Kasumi-1 (cell line): ENCODE measurements around the gene OR6Y1.

Experiments
- DNase-seq, 2 experiments: peaks; one replicate each; lab custom pipeline; 2025; lab: John Stamatoyannopoulos, UW

The OR6Y1 gene, protein sequence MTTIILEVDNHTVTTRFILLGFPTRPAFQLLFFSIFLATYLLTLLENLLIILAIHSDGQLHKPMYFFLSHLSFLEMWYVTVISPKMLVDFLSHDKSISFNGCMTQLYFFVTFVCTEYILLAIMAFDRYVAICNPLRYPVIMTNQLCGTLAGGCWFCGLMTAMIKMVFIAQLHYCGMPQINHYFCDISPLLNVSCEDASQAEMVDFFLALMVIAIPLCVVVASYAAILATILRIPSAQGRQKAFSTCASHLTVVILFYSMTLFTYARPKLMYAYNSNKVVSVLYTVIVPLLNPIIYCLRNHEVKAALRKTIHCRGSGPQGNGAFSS

DNA sequence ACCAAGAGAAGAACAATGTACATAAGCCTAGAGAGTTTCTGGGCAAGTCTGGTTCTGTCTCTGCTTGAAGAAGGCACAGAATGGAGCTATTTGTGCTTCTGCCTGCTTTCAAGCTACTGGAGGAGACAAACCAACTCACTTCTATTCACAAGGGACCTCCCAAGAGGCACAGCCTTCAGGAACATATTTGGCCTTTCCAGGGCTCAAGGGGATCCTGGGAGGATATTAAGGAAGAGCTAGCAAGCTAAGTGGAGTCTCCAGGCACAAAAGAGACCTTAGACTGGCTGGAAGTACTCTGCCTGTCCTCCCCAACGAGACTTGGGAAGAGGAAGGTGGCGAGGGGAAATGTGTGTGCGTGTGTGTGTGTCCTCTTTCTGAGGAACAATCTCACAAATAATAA lies at the start of gene OR6Y1:
OR6Y1 (minus strand) TSS at position 54 of the 400 bp plus-strand sequence. CDS start 6,300 bp downstream, outside the sequence.
- no peak for DNase-seq

GRCh38 chr1:158600735-158601134 lies 46.5 kb upstream of the OR6Y1 start:
- DNase-seq: no peak

DNA sequence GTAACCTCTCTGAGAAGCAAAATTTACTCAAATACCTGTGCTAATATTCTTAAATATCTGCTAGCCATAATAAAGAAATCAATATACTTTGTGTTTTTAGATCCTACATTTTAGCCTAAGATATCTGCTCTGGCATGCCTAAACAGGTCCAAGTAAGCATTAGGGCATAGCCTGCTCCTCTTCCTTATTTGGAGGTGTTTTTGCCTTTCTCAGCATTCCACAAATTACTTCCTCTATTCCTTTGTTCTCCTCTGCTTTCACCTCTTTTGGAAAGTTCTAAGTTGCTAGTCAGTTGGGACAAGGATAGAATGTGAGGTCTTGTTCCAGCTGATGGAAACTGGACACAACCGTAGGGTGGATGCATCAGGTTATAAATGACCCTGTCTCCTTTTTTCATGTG lies 32.7 kb upstream of the OR6Y1 start:
- no peak for DNase-seq

DNA sequence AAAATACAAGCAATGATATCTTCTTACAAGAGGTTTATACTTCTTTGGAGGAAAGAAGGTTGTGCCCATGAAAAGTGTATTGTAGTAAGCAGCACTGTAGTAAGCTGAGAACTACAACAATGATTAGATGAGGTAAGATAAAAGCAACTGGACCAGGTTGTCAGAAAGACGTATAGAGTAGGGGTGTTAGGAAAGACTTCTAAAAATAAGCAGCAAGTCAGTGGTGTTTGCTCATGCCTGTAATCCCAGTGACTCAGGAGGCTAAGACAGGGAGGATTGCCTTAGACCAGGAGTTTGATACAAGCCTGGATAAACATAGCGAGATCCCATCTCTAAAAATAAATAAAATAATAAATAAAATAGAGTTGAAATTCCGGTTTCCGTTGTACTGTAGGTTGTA lies 29.8 kb upstream of the OR6Y1 start:
- no peak for DNase-seq

GRCh38 chr1:158579733-158580132 lies 25.5 kb upstream of the OR6Y1 start, which contains the start of gene OR10X1:
OR10X1 (minus strand) TSS chr1:158579899; CDS start chr1:158579899, 0 bp downstream.
- DNase-seq: no peak

- no peak for DNase-seq
Measured at GRCh38 chr1:158577561-158577960, 23.4 kb upstream of the OR6Y1 start.

DNA sequence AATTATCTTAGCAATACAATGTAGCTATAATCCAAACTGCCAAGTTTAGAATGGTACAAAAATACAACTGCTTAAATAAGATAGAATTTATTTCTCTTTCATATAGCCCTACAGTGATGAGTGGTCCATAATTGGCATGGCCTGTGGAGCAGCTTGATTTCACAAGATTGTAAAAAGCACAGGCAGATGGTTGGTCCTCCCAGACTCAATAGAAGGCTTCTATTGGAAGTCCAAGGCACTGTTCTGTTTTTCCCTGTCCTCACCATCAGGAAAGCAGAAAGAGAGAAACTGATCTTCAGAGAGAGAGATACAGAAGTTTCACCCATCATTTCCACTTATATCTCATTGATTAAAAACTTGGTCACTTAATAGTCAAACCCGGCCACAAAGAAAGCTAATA lies 18.0 kb upstream of the OR6Y1 start:
- DNase-seq: no peak

- no peak for DNase-seq
Measured at GRCh38 chr1:158570480-158570879, 16.3 kb upstream of the OR6Y1 start, which contains the start of gene OR6P1. OR6P1 (minus strand) TSS chr1:158570580; CDS start chr1:158563604, 6,976 bp downstream.

DNA sequence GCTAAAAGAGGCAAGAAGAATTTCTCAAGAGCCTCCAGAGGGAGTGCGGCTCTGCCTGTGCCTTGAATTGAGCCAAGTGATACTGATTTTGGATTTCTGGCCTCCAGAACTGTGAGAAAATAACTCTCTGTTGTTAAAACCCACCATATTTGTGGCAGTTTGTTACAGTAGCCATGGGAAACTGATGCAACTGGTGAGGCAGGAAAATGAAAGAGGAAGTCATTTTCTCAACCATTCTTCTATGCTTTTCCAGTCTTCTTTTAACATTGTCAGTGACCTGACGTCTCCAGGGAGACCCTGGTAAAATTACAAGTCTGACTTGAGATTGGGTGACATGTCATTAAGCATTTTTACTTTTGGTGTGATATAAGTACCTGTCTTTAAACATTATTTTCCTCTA lies 10.4 kb upstream of the OR6Y1 start:
- DNase-seq: peak; percentile 37 to 42

- DNase-seq: peak; percentile 6 to 15
Measured at GRCh38 chr1:158563853-158564252, 9.6 kb upstream of the OR6Y1 start.

- no peak for DNase-seq
Measured at GRCh38 chr1:158559696-158560095, 5.5 kb upstream of the OR6Y1 start.

- no peak for DNase-seq
Measured at GRCh38 chr1:158552296-158552695, 1.9 kb downstream of the OR6Y1 start.

GRCh38 chr1:158547533-158547932 lies 6.7 kb downstream of the OR6Y1 start:
- no peak for DNase-seq

DNA sequence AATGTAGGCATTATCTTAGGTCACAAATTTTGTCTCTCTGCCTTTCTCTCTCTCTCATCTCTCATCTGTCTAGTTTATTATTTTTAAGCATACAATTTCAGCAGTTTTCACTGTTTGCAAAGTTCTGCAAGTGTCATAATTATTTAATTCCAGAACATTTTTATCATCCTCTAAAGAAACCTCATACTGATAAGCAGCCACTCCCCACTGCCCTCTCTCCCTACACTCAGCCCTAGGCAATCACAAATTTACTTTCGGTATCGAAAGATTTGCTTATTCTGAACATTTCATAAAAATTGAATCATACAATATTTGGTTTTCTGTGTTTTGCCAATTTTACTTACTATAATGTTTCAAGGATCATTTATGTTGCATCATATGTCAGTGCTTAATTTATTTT lies 16.6 kb downstream of the OR6Y1 start:
- no peak for DNase-seq

- DNase-seq: no peak
Measured at GRCh38 chr1:158534496-158534895, 19.7 kb downstream of the OR6Y1 start.

DNA sequence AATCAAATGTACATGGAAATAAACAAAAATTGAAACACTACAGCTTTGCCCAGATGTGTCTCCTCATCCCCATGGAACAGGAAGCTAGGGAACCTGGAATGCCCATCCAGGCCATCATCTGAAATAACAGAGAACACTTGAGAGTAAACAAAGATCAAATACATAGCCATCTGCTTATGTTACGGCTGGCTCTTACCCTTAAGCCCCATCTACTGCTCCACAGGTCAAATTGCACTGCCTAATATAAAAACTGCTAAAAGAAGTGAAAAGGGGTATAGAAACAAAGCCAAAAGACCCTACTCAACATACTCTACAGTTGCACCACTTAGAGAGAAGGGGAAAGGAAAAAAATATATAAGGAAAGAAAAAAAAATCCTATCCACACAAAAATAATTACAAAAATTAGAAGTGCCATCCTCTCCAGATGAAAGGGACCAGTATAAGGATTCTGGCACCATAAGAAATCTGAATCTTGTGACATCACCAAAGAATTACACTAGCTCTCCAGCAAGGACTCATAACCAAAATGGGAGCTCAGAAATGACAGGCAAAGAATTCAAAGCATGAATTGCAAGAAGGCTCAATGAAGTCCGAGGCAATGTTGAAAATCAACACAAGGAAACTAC lies 26.9 kb downstream of the OR6Y1 start:
- peak; percentile 39 to 45 for DNase-seq

- no peak for DNase-seq
Measured at GRCh38 chr1:158521666-158522058, 32.5 kb downstream of the OR6Y1 start.

- DNase-seq: no peak
Measured at GRCh38 chr1:158520955-158521665, 33.1 kb downstream of the OR6Y1 start.

DNA sequence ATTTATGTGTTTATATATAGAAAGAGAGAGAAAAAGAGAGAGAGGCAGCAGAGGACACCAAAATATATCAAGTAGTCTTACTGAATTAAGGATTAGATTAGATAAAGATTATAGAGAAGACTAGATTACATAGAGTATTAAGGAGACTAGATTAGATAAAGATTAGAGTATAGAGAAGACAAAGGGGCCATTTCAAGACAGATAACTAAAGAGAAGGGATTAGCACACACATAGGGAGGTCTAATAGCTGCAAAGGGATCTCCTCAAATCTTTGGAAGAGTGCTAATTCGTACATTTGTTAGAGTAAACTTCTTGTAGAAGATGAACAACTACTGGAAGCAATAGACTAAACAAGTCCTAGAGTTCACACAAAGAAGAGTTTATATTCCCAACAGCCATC lies 34.2 kb downstream of the OR6Y1 start:
- no peak for DNase-seq

- DNase-seq: no peak
Measured at GRCh38 chr1:158516966-158517365, 37.2 kb downstream of the OR6Y1 start.

GRCh38 chr1:158509471-158510156 lies 44.6 kb downstream of the OR6Y1 start:
- DNase-seq: no peak

DNA sequence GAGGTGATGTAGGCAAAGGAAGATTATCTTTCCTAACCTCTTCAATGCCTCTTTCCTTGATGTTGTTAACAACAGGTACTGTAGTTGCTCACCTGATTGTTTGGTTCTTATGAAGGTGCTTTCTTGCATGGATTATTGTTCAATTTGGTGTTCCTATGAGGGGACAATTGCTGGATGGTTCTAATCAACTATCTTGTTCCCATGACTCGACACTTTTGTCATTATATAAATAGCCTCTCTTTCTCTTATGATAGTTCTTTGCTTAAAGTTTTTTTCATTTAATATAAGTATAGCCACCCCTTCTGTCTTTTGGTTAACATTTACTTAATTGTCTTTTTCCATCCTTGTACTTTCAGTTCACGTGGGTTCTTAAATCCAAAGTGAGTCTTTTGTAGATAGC lies 46.7 kb downstream of the OR6Y1 start:
- DNase-seq: no peak
